ENCODE data around the gene SEMA3A.

DNA sequence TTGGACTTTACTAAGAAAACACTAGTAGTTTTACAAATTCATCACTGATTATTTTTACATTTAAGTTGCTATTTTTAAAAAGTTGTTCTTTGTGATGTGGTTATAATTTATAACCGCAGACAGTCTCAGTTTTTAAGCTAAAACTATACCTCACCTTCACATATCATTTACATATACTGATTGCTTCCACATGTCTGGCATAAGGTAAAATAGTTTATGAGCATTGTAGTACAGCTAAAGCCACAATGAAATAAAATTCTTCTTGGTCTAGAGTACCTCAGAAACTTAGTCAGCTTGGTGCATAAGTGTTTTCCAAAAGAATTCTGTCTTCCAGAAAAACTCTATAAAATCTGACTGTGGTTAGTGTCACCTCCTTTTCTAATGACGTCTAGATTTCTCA is 13.0 kb downstream of the SEMA3A start:
- TF ChIP-seq, protein P1, sequence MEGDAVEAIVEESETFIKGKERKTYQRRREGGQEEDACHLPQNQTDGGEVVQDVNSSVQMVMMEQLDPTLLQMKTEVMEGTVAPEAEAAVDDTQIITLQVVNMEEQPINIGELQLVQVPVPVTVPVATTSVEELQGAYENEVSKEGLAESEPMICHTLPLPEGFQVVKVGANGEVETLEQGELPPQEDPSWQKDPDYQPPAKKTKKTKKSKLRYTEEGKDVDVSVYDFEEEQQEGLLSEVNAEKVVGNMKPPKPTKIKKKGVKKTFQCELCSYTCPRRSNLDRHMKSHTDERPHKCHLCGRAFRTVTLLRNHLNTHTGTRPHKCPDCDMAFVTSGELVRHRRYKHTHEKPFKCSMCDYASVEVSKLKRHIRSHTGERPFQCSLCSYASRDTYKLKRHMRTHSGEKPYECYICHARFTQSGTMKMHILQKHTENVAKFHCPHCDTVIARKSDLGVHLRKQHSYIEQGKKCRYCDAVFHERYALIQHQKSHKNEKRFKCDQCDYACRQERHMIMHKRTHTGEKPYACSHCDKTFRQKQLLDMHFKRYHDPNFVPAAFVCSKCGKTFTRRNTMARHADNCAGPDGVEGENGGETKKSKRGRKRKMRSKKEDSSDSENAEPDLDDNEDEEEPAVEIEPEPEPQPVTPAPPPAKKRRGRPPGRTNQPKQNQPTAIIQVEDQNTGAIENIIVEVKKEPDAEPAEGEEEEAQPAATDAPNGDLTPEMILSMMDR (conservative IDR thresholded peaks at IDR 0.05; ENCODE audit: low read depth, low read length), result no peak
- TF ChIP-seq RFX5 (IDR thresholded peaks at IDR 0.05; ENCODE audit: low read depth, low read length) (no peak), POLR2A (IDR thresholded peaks at IDR 0.05; ENCODE audit: low read depth, low read length) (no peak), CHD1 (IDR thresholded peaks at IDR 0.05; ENCODE audit: low read depth, low read length) (no peak), RAD21 (IDR thresholded peaks at IDR 0.05; ENCODE audit: low read length) (no peak), MXI1 (IDR thresholded peaks at IDR 0.05; ENCODE audit: borderline replicate concordance, low read depth, low read length) (no peak), SMC3 (IDR thresholded peaks at IDR 0.05; ENCODE audit: low read depth, low read length) (no peak), MAFK (IDR thresholded peaks at IDR 0.05; ENCODE audit: low read depth, low read length) (no peak), NFE2L2 (IDR thresholded peaks at IDR 0.05; ENCODE audit: low read depth, low read length) (no peak)
- TF ChIP-seq, protein P2, sequence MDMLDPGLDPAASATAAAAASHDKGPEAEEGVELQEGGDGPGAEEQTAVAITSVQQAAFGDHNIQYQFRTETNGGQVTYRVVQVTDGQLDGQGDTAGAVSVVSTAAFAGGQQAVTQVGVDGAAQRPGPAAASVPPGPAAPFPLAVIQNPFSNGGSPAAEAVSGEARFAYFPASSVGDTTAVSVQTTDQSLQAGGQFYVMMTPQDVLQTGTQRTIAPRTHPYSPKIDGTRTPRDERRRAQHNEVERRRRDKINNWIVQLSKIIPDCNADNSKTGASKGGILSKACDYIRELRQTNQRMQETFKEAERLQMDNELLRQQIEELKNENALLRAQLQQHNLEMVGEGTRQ (IDR thresholded peaks at IDR 0.05; ENCODE audit: low read depth, low read length), result no peak
- TF ChIP-seq, protein P3, sequence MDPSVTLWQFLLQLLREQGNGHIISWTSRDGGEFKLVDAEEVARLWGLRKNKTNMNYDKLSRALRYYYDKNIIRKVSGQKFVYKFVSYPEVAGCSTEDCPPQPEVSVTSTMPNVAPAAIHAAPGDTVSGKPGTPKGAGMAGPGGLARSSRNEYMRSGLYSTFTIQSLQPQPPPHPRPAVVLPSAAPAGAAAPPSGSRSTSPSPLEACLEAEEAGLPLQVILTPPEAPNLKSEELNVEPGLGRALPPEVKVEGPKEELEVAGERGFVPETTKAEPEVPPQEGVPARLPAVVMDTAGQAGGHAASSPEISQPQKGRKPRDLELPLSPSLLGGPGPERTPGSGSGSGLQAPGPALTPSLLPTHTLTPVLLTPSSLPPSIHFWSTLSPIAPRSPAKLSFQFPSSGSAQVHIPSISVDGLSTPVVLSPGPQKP (IDR thresholded peaks at IDR 0.05; ENCODE audit: borderline replicate concordance, low read depth, low read length), result no peak
